Keratinocyte (primary cell): Measurements from ENCODE around the gene ATRNL1.

Experiments
- EZH2 ChIP-seq: IDR thresholded peaks from one replicate; pipeline ENCODE4 v1.6.1; 2012; ENCODE audit warnings: inconsistent platforms, mild to moderate bottlenecking, low read length, moderate library complexity
- TF ChIP-seq, protein P1 (sequence below), 3 experiments: IDR thresholded peaks in 1 of 3; conservative IDR thresholded peaks in 1 of 3; optimal IDR thresholded peaks in 1 of 3; 2 replicates in 2 of 3; 3 replicates in 1 of 3; pipeline versions ENCODE3 to v1.5.1; 2011; ENCODE audit warnings: low read length in 3 of 3, mild to moderate bottlenecking in 3 of 3, moderate library complexity in 2 of 3, control low read depth in 1 of 3, inconsistent platforms in 1 of 3; ENCODE audit not compliant: insufficient read depth in 2 of 3; ENCODE audit errors: extremely low read depth in 1 of 3

DNA sequence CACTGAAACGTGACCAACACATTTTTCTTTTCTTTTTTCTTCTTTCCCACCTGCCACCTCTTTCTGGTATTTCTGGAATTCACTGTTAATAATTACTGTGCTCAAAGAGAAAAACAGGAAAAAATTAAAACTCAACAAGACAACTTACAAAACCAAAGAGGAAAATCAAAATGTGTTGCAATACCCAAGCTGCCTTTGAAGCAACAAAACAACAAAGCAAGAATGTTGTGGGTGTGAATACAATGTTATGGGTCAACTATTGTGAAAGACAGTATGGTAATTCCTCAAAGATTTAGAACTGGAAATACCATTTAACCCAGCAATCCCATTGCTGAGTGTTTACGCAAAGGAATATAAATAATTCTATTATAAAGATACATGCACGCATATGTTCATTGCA is 764.7 kb downstream of the ATRNL1 start:
- TF ChIP-seq, protein P1, sequence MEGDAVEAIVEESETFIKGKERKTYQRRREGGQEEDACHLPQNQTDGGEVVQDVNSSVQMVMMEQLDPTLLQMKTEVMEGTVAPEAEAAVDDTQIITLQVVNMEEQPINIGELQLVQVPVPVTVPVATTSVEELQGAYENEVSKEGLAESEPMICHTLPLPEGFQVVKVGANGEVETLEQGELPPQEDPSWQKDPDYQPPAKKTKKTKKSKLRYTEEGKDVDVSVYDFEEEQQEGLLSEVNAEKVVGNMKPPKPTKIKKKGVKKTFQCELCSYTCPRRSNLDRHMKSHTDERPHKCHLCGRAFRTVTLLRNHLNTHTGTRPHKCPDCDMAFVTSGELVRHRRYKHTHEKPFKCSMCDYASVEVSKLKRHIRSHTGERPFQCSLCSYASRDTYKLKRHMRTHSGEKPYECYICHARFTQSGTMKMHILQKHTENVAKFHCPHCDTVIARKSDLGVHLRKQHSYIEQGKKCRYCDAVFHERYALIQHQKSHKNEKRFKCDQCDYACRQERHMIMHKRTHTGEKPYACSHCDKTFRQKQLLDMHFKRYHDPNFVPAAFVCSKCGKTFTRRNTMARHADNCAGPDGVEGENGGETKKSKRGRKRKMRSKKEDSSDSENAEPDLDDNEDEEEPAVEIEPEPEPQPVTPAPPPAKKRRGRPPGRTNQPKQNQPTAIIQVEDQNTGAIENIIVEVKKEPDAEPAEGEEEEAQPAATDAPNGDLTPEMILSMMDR (optimal IDR thresholded peaks at IDR 0.05 in 1 of 3, IDR thresholded peaks at IDR 0.05 in 1 of 3, conservative IDR thresholded peaks at IDR 0.05 in 1 of 3; ENCODE audit: extremely low read depth in 1 of 3, insufficient read depth in 2 of 3, low read length in 3 of 3) = no peak
- no peak for TF ChIP-seq EZH2
